H4 (cell line): Measurements from ENCODE around the gene EDNRB. TPM values are rescaled to one million over a fixed set of nuclear protein-coding genes. Genes with fewer than 3 reads are reported as not detected.
A peak's percentile ranks its signal among the peaks of the same experiment; 100 is the strongest.
"Not testable (repeated sequence)": the region's sequence is repeated elsewhere in the genome, so short reads cannot be mapped to it uniquely, and the experiment has no call there.

Source experiments
- DNase-seq: peaks from one replicate; pipeline ENCODE4 v3.0.0-alpha.2; 2015; ENCODE audit warnings: low spot score
- total RNA-seq: library from RNA; depleted of rRNA; stranded (reverse); fragments of >200 nt; shearing (Covaris generic); gene quantifications from 2 replicates; pipeline ENCODE4 v1.2.3, GENCODE V29; 2014; rRNA removed

The EDNRB gene
- total RNA-seq = 0.29 TPM in 1 of 2 replicates, not detected in the other

- peak; percentile 3 for DNase-seq
These were observed at the start of gene EDNRB for GRCh38 chr13:77918391-77919245. EDNRB (minus strand) TSS chr13:77918831; CDS start chr13:77918573, 258 bp downstream.

- no peak for DNase-seq
These were observed 48.0 kb upstream of the EDNRB start for GRCh38 chr13:77966671-77967070.

GRCh38 chr13:77952737-77953136 lies 34.1 kb upstream of the EDNRB start:
- no peak for DNase-seq

- DNase-seq = no peak
These were observed 33.6 kb upstream of the EDNRB start for GRCh38 chr13:77952276-77952675.

GRCh38 chr13:77946522-77946921 lies 27.9 kb upstream of the EDNRB start:
- DNase-seq = no peak

- DNase-seq = not testable (repeated sequence)
These were observed 16.4 kb upstream of the EDNRB start for GRCh38 chr13:77935063-77935462.

- no peak for DNase-seq
These were observed 11.8 kb upstream of the EDNRB start for GRCh38 chr13:77930430-77930829.

- no peak for DNase-seq
These were observed 10.3 kb upstream of the EDNRB start for GRCh38 chr13:77928909-77929308.

- DNase-seq = no peak
These were observed 7.0 kb upstream of the EDNRB start for GRCh38 chr13:77925616-77926015.

GRCh38 chr13:77919921-77920294 lies 1.3 kb upstream of the EDNRB start:
- DNase-seq = no peak

GRCh38 chr13:77919246-77919920 lies 752 bp upstream of the EDNRB start:
- DNase-seq = no peak

- no peak for DNase-seq
These were observed 2.1 kb downstream of the EDNRB start for GRCh38 chr13:77916488-77916887.

GRCh38 chr13:77915686-77916085 lies 2.9 kb downstream of the EDNRB start:
- no peak for DNase-seq

- DNase-seq = no peak
These were observed 5.6 kb downstream of the EDNRB start for GRCh38 chr13:77913003-77913402.

- DNase-seq = no peak
These were observed 6.9 kb downstream of the EDNRB start for GRCh38 chr13:77911751-77912150.

- no peak for DNase-seq
These were observed 8.8 kb downstream of the EDNRB start for GRCh38 chr13:77909827-77910226.

GRCh38 chr13:77908531-77908930 lies 10.1 kb downstream of the EDNRB start:
- DNase-seq = no peak

GRCh38 chr13:77907666-77908341 lies 10.8 kb downstream of the EDNRB start:
- DNase-seq = no peak

GRCh38 chr13:77904031-77904430 lies 14.6 kb downstream of the EDNRB start:
- no peak for DNase-seq

- DNase-seq = no peak
These were observed 15.2 kb downstream of the EDNRB start for GRCh38 chr13:77903435-77903834.

GRCh38 chr13:77902319-77902963 lies 16.2 kb downstream of the EDNRB start:
- no peak for DNase-seq

GRCh38 chr13:77898097-77898496 lies 20.5 kb downstream of the EDNRB start:
- DNase-seq = peak; percentile 4
